Measurements from ENCODE around the gene CTNNA2.
"Not testable (repeated sequence)": the region's sequence is repeated elsewhere in the genome, so short reads cannot be mapped to it uniquely, and the experiment has no call there.

The CTNNA2 gene

GRCh38 chr2:80164375-80164774 is 651.5 kb downstream of the CTNNA2 start:
- DNase-seq: no peak

GRCh38 chr2:80166483-80167171 is 653.8 kb downstream of the CTNNA2 start:
- no peak for DNase-seq

GRCh38 chr2:80167284-80167808 is 654.5 kb downstream of the CTNNA2 start:
- DNase-seq: no peak

- DNase-seq: no peak
Observed at GRCh38 chr2:80168037-80168436, 655.2 kb downstream of the CTNNA2 start.

GRCh38 chr2:80168801-80169200 is 656.0 kb downstream of the CTNNA2 start:
- DNase-seq: no peak

GRCh38 chr2:80169811-80170594 is 657.2 kb downstream of the CTNNA2 start:
- no peak for DNase-seq

- DNase-seq: no peak
Observed at GRCh38 chr2:80185091-80185490, 672.2 kb downstream of the CTNNA2 start.

- DNase-seq: no peak
Observed at GRCh38 chr2:80186262-80186661, 673.4 kb downstream of the CTNNA2 start.

- DNase-seq: no peak
Observed at GRCh38 chr2:80187156-80187555, 674.3 kb downstream of the CTNNA2 start.

GRCh38 chr2:80190166-80190565 is 677.3 kb downstream of the CTNNA2 start:
- no peak for DNase-seq

- no peak for DNase-seq
Observed at GRCh38 chr2:80193566-80193965, 680.7 kb downstream of the CTNNA2 start.

GRCh38 chr2:80195034-80195433 is 682.2 kb downstream of the CTNNA2 start:
- no peak for DNase-seq

GRCh38 chr2:80198042-80198441 is 685.2 kb downstream of the CTNNA2 start:
- DNase-seq: no peak

GRCh38 chr2:80199504-80199903 is 686.7 kb downstream of the CTNNA2 start:
- DNase-seq: no peak

- DNase-seq: not testable (repeated sequence)
Observed at GRCh38 chr2:80203929-80204328, 691.1 kb downstream of the CTNNA2 start.

GRCh38 chr2:80205498-80205897 is 692.6 kb downstream of the CTNNA2 start:
- DNase-seq: no peak

- DNase-seq: no peak
Observed at GRCh38 chr2:80209458-80209857, 696.6 kb downstream of the CTNNA2 start.

GRCh38 chr2:80217446-80217845 is 704.6 kb downstream of the CTNNA2 start:
- DNase-seq: no peak

GRCh38 chr2:80222644-80223043 is 709.8 kb downstream of the CTNNA2 start:
- no peak for DNase-seq

GRCh38 chr2:80231421-80231820 is 718.6 kb downstream of the CTNNA2 start:
- no peak for DNase-seq

GRCh38 chr2:80233333-80233732 is 720.5 kb downstream of the CTNNA2 start:
- no peak for DNase-seq

GRCh38 chr2:80238692-80239469 is 726.0 kb downstream of the CTNNA2 start:
- DNase-seq: no peak

- no peak for DNase-seq
Observed at GRCh38 chr2:80242355-80242910, 729.6 kb downstream of the CTNNA2 start.
